ENCODE data around the gene PZP.

DNA sequence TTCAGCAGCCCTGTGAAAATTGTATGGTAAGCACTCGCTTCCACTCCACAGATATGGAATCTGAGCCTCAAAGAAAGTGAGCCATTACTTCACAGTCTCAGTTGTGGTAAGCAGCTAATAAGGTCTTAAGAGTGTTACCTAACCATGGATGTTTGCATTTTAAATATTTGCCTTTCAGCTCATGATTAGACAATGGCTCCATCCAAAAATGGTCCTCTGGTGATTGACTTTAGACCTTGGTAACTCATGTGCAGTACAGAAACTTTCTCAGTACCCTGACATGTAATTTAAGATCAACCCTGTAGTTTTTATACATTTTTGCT, 94.2 kb downstream of the PZP start:
- TF ChIP-seq POLR2AphosphoS5 (IDR thresholded peaks at IDR 0.05), result no peak
- TF ChIP-seq, protein P1, sequence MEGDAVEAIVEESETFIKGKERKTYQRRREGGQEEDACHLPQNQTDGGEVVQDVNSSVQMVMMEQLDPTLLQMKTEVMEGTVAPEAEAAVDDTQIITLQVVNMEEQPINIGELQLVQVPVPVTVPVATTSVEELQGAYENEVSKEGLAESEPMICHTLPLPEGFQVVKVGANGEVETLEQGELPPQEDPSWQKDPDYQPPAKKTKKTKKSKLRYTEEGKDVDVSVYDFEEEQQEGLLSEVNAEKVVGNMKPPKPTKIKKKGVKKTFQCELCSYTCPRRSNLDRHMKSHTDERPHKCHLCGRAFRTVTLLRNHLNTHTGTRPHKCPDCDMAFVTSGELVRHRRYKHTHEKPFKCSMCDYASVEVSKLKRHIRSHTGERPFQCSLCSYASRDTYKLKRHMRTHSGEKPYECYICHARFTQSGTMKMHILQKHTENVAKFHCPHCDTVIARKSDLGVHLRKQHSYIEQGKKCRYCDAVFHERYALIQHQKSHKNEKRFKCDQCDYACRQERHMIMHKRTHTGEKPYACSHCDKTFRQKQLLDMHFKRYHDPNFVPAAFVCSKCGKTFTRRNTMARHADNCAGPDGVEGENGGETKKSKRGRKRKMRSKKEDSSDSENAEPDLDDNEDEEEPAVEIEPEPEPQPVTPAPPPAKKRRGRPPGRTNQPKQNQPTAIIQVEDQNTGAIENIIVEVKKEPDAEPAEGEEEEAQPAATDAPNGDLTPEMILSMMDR (IDR thresholded peaks at IDR 0.05; ENCODE audit: poor library complexity, severe bottlenecking), result no peak
- TF ChIP-seq, protein P2, sequence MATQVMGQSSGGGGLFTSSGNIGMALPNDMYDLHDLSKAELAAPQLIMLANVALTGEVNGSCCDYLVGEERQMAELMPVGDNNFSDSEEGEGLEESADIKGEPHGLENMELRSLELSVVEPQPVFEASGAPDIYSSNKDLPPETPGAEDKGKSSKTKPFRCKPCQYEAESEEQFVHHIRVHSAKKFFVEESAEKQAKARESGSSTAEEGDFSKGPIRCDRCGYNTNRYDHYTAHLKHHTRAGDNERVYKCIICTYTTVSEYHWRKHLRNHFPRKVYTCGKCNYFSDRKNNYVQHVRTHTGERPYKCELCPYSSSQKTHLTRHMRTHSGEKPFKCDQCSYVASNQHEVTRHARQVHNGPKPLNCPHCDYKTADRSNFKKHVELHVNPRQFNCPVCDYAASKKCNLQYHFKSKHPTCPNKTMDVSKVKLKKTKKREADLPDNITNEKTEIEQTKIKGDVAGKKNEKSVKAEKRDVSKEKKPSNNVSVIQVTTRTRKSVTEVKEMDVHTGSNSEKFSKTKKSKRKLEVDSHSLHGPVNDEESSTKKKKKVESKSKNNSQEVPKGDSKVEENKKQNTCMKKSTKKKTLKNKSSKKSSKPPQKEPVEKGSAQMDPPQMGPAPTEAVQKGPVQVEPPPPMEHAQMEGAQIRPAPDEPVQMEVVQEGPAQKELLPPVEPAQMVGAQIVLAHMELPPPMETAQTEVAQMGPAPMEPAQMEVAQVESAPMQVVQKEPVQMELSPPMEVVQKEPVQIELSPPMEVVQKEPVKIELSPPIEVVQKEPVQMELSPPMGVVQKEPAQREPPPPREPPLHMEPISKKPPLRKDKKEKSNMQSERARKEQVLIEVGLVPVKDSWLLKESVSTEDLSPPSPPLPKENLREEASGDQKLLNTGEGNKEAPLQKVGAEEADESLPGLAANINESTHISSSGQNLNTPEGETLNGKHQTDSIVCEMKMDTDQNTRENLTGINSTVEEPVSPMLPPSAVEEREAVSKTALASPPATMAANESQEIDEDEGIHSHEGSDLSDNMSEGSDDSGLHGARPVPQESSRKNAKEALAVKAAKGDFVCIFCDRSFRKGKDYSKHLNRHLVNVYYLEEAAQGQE (IDR thresholded peaks at IDR 0.05; ENCODE audit: borderline replicate concordance), result no peak
